Spleen (tissue), 11 donors: ENCODE measurements around the gene SLC11A2. TPM values are rescaled to one million over a fixed set of nuclear protein-coding genes. Genes with fewer than 3 reads are reported as not detected.

Experiments
- DNase-seq: peaks from one replicate; pipeline ENCODE4 v3.0.0-alpha.2; 2020
- H3K27ac ChIP-seq, 8 donors: fragments of 200-600 bp; sonication (generic) in 7 of 8; 1 replicate in 4 of 8; 2 replicates in 4 of 8; pipeline versions ENCODE4 v1.5.0 to v1.8.0; 2016 to 2021; ENCODE audit warnings: inconsistent platforms in 4 of 8, mild to moderate bottlenecking in 4 of 8, moderate library complexity in 1 of 8
- H3K27me3 ChIP-seq, 7 donors: fragments of 200-600 bp; sonication (generic) in 6 of 7; replicated peaks in 1 of 7; 1 replicate in 4 of 7; 2 replicates in 3 of 7; pipeline versions ENCODE4 v1.5.0 to v1.8.0; 2016 to 2021; ENCODE audit warnings: inconsistent platforms in 3 of 7, mild to moderate bottlenecking in 1 of 7
- H3K36me3 ChIP-seq, 6 donors: fragments of 200-600 bp; sonication (generic) in 5 of 6; 1 replicate in 4 of 6; 2 replicates in 2 of 6; pipeline versions ENCODE4 v1.5.0 to v1.8.0; 2016 to 2021; ENCODE audit warnings: inconsistent platforms in 2 of 6
- H3K4me1 ChIP-seq, 6 donors: fragments of 200-600 bp; sonication (generic) in 5 of 6; 1 replicate in 3 of 6; 2 replicates in 3 of 6; pipeline versions ENCODE4 v1.5.0 to v1.8.0; 2016 to 2021; ENCODE audit warnings: inconsistent platforms in 3 of 6
- H3K4me3 ChIP-seq, 8 donors: fragments of 200-600 bp; sonication (generic) in 7 of 8; 1 replicate in 4 of 8; 2 replicates in 4 of 8; pipeline versions ENCODE4 v1.5.0 to v1.8.0; 2016 to 2021; ENCODE audit warnings: inconsistent platforms in 4 of 8, mild to moderate bottlenecking in 4 of 8, moderate library complexity in 2 of 8
- H3K9me3 ChIP-seq, 8 donors: fragments of 200-600 bp; sonication (generic) in 7 of 8; 1 replicate in 4 of 8; 2 replicates in 4 of 8; pipeline versions ENCODE4 v1.5.0 to v1.8.0; 2016 to 2021; ENCODE audit warnings: inconsistent platforms in 4 of 8
- CTCF ChIP-seq, 11 experiments: fragments of 200-600 bp in 7 of 11; fragments of 450-650 bp in 4 of 11; sonication (generic) in 4 of 11; IDR thresholded peaks in 8 of 11; conservative IDR thresholded peaks in 3 of 11; 1 replicate in 7 of 11; 2 replicates in 4 of 11; pipeline versions ENCODE4 v1.4.0 to v1.8.0; 2016 to 2021; ENCODE audit warnings: antibody characterized with exemption in 11 of 11, inconsistent platforms in 4 of 11, mild to moderate bottlenecking in 1 of 11
- POLR2A ChIP-seq, 3 donors: fragments of 450-650 bp; IDR thresholded peaks; one replicate each; pipeline ENCODE4 v1.5.1; 2017; ENCODE audit warnings: antibody characterized with exemption in 3 of 3, mild to moderate bottlenecking in 1 of 3
- POLR2AphosphoS5 ChIP-seq, 3 donors: sonication (generic); formaldehyde crosslinking; IDR thresholded peaks; one replicate each; pipeline ENCODE4 v1.5.1; 2017; ENCODE audit warnings: antibody characterized with exemption in 3 of 3
- WGBS, 5 donors: extraction: QIAGEN DNeasy Blood & Tissue Kit in 3 of 5; methylation state at CpG; one replicate each; pipeline versions ENCODE4 v1.1.5 to v1.1.7; 2013 to 2018; 5-methylcytosine and 5-hydroxymethylcytosine counted together
- intact Hi-C: fragments of 100-400 bp; cut with DNase I; formaldehyde crosslinking; loops from one replicate; pipeline ENCODE4 v1.15.0; 2023; ENCODE audit warnings: low total_unique reads
- polyA plus RNA-seq, 3 donors: library from polyadenylated mRNA; stranded (reverse); fragments of 200-250 nt; gene quantifications; one replicate each; pipeline ENCODE4 v1.2.1, GENCODE V29; 2013
- total RNA-seq, 7 donors: library from RNA; depleted of rRNA in 3 of 7; stranded (reverse); fragments of >200 nt in 3 of 7; fragmentation: NEBNext Ultra II Directional in 4 of 7; extraction: Animal tissue kit (Norgen Biotek cat#: 25700) in 4 of 7; gene quantifications; one replicate each; pipeline versions ENCODE4 v1.1.0 to v1.2.1, GENCODE V29; 2016 to 2021
- donor health status: healthy with polysubstance abuse.
- donor health status: DM: no; HTN: no; CAD: no; lungs with moderate emphysema.
- donor health status: DM: no; HTN: no; CAD: no.
- donor health status: Bipolar disorder and iron deficiency.
- donor health status: healthy.
- donor health status: DM: no; HTN: no; CAD: no.
- donor health status: DM: yes; HTN: yes; CAD: no.

Gene SLC11A2
- total and polyA plus RNA-seq, 10 donors = 7.7 to 54.4 (median 40.7) TPM

- WGBS, 5 donors = 81 to 90% (median 87%) methylated on average over 4 of the region's 4 CpGs
- no peaks in the 10 kb centered on the region for H3K27me3 ChIP-seq
- H3K36me3 ChIP-seq = peaks cover 0 to 85% (median 53%) of the 10 kb centered on the region in 6 donors
- no peak overlapping the region for H3K4me3 ChIP-seq
- no peak overlapping the region for H3K27ac ChIP-seq
- peaks cover 0 to 21% (median 4%) of the 10 kb centered on the region in 6 donors for H3K4me1 ChIP-seq
- no peaks in the 10 kb centered on the region for H3K9me3 ChIP-seq
- no peak for DNase-seq
- intact Hi-C loops = no loop called here
- TF ChIP-seq POLR2AphosphoS5 (IDR thresholded peaks at IDR 0.05) = no peak
- no peak for TF ChIP-seq POLR2A (IDR thresholded peaks at IDR 0.05)
- no peak for TF ChIP-seq CTCF (IDR thresholded peaks at IDR 0.05 in 8 of 11, conservative IDR thresholded peaks at IDR 0.05 in 3 of 11)
Observed at GRCh38 chr12:50990147-50990727, 35.9 kb downstream of the SLC11A2 start.

- peaks cover 0 to 72% (median 43%) of the 10 kb centered on the region in 6 donors for H3K36me3 ChIP-seq
- H3K9me3 ChIP-seq = no peaks in the 10 kb centered on the region
- WGBS, 5 donors = 95 to 97% (median 95%) methylated on average over 5 of the region's 5 CpGs
- H3K4me1 ChIP-seq = peaks cover 0 to 24% (median 6%) of the 10 kb centered on the region in 6 donors
- DNase-seq = no peak
- intact Hi-C loops = loop anchor here (10.0 kb wide), 1 partner anchor 64 kb away; a partner anchor contains a TSS
- no peak overlapping the region for H3K27ac ChIP-seq
- no peak for TF ChIP-seq POLR2AphosphoS5 (IDR thresholded peaks at IDR 0.05)
- TF ChIP-seq CTCF (IDR thresholded peaks at IDR 0.05 in 8 of 11, conservative IDR thresholded peaks at IDR 0.05 in 3 of 11) = no peak
- no peak for TF ChIP-seq POLR2A (IDR thresholded peaks at IDR 0.05)
- no peaks in the 10 kb centered on the region for H3K27me3 ChIP-seq
- H3K4me3 ChIP-seq = no peak overlapping the region
Observed at GRCh38 chr12:50988871-50989270, 37.3 kb downstream of the SLC11A2 start.

GRCh38 chr12:50988051-50988450 is 38.1 kb downstream of the SLC11A2 start:
- no peaks in the 10 kb centered on the region for H3K9me3 ChIP-seq
- no peak overlapping the region for H3K27ac ChIP-seq
- DNase-seq = no peak
- peaks cover 0 to 63% (median 43%) of the 10 kb centered on the region in 6 donors for H3K36me3 ChIP-seq
- H3K4me3 ChIP-seq = no peak overlapping the region
- TF ChIP-seq CTCF (IDR thresholded peaks at IDR 0.05 in 8 of 11, conservative IDR thresholded peaks at IDR 0.05 in 3 of 11) (no peak), POLR2A (IDR thresholded peaks at IDR 0.05) (no peak), POLR2AphosphoS5 (IDR thresholded peaks at IDR 0.05) (no peak)
- WGBS, 5 donors = 86 to 93% (median 91%) methylated on average over 5 of the region's 5 CpGs
- no peaks in the 10 kb centered on the region for H3K27me3 ChIP-seq
- peaks cover 0 to 24% (median 6%) of the 10 kb centered on the region in 6 donors for H3K4me1 ChIP-seq
- intact Hi-C loops = loop anchor here (10.0 kb wide), 1 partner anchor 63 kb away; a partner anchor contains a TSS

GRCh38 chr12:50986966-50987737 is 39.0 kb downstream of the SLC11A2 start:
- Histone ChIP-seq H3K4me1 (peaks cover 0 to 24% (median 6%) of the 10 kb centered on the region in 6 donors), H3K36me3 (peaks cover 0 to 54% (median 37%) of the 10 kb centered on the region in 6 donors)
- intact Hi-C loops = loop anchor here (2.0 to 10.0 kb wide), 2 partner anchors 62 to 162 kb away; a partner anchor contains a TSS

More at GRCh38 chr12:50986966-50987737, 39.0 kb downstream of the SLC11A2 start:
- 53 to 62% (median 60%) methylated on average over 8 of the region's 8 CpGs for WGBS, 5 donors
- Histone ChIP-seq H3K27ac (no peak overlapping the region), H3K4me3 (no peak overlapping the region), H3K9me3 (no peaks in the 10 kb centered on the region), H3K27me3 (no peaks in the 10 kb centered on the region)
- TF ChIP-seq CTCF (IDR thresholded peaks at IDR 0.05 in 8 of 11, conservative IDR thresholded peaks at IDR 0.05 in 3 of 11) = peak in 8 of 11 experiments; percentile 34 to 62 (median 51)
- TF ChIP-seq POLR2A (IDR thresholded peaks at IDR 0.05) = no peak
- peak in 1 of 3 donors; percentile 27 for TF ChIP-seq POLR2AphosphoS5 (IDR thresholded peaks at IDR 0.05)
- no peak for DNase-seq
